Uterus (tissue), 4 donors: ENCODE measurements around the gene GCC1. TPM values are rescaled to one million over a fixed set of nuclear protein-coding genes. Genes with fewer than 3 reads are reported as not detected.

Source experiments
- DNase-seq, 2 donors: peaks; one replicate each; pipeline ENCODE4 v3.0.0-alpha.2; 2019 to 2020
- H3K27ac ChIP-seq, 2 donors: fragments of 200-600 bp; sonication (generic); 1 replicate in 1 of 2; 2 replicates in 1 of 2; pipeline ENCODE4 v1.5.1; 2016 to 2018
- H3K27me3 ChIP-seq, 2 donors: fragments of 200-600 bp; sonication (generic); one replicate each; pipeline ENCODE4 v1.5.1; 2018 to 2019; ENCODE audit warnings: control low read depth in 1 of 2
- H3K36me3 ChIP-seq, 2 donors: fragments of 200-600 bp; sonication (generic); one replicate each; pipeline ENCODE4 v1.5.1; 2019; ENCODE audit warnings: control low read depth in 1 of 2
- H3K4me1 ChIP-seq, 2 donors: fragments of 200-600 bp; sonication (generic); one replicate each; pipeline ENCODE4 v1.5.1; 2018 to 2019; ENCODE audit warnings: control low read depth in 1 of 2
- H3K4me3 ChIP-seq, 2 donors: fragments of 200-600 bp; sonication (generic); 1 replicate in 1 of 2; 2 replicates in 1 of 2; pipeline ENCODE4 v1.5.1; 2018 to 2019; ENCODE audit warnings: mild to moderate bottlenecking in 1 of 2
- H3K9me3 ChIP-seq, 2 donors: fragments of 200-600 bp; sonication (generic); one replicate each; pipeline ENCODE4 v1.5.1; 2019; ENCODE audit warnings: control low read depth in 1 of 2
- POLR2A ChIP-seq, 2 donors: fragments of 450-650 bp; IDR thresholded peaks; one replicate each; pipeline ENCODE4 v1.6.1; 2016; ENCODE audit warnings: antibody characterized with exemption in 2 of 2, mild to moderate bottlenecking in 1 of 2, moderate library complexity in 1 of 2
- intact Hi-C: fragments of 100-400 bp; cut with DNase I; formaldehyde crosslinking; loops from one replicate; pipeline ENCODE4 v1.15.1; 2023; ENCODE audit warnings: low total_unique reads
- total RNA-seq, 4 donors: library from RNA; depleted of rRNA in 3 of 4; stranded (reverse); fragments of >200 nt in 3 of 4; gene quantifications; one replicate each; pipeline versions ENCODE4 v1.1.0 to v1.2.4, GENCODE V29; 2014 to 2023
- TF ChIP-seq, protein P1 (sequence below), 4 experiments: fragments of 200-600 bp in 2 of 4; fragments of 450-650 bp in 2 of 4; sonication (generic) in 2 of 4; IDR thresholded peaks; one replicate each; pipeline ENCODE4 v1.5.1; 2016 to 2019; ENCODE audit warnings: antibody characterized with exemption in 4 of 4, mild to moderate bottlenecking in 2 of 4, moderate library complexity in 1 of 4
- donor health status: DM: yes; HTN: yes; CAD: no.

Gene GCC1
- total RNA-seq, 4 donors from 2014 or later: 3.8 to 22.9 (median 10.6) TPM

DNA sequence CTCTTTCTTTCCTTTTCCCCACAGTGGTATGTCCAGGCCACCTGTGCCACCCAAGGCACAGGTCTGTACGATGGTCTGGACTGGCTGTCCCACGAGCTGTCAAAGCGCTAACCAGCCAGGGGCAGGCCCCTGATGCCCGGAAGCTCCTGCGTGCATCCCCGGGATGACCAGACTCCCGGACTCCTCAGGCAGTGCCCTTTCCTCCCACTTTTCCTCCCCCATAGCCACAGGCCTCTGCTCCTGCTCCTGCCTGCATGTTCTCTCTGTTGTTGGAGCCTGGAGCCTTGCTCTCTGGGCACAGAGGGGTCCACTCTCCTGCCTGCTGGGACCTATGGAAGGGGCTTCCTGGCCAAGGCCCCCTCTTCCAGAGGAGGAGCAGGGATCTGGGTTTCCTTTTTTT, 5.8 kb upstream of the GCC1 start:
- peaks cover 0 to 17% of the 10 kb centered on the region in 2 donors for H3K4me1 ChIP-seq
- no peak overlapping the region for H3K27ac ChIP-seq
- no peak for TF ChIP-seq POLR2A (IDR thresholded peaks at IDR 0.05)
- TF ChIP-seq, protein P1, sequence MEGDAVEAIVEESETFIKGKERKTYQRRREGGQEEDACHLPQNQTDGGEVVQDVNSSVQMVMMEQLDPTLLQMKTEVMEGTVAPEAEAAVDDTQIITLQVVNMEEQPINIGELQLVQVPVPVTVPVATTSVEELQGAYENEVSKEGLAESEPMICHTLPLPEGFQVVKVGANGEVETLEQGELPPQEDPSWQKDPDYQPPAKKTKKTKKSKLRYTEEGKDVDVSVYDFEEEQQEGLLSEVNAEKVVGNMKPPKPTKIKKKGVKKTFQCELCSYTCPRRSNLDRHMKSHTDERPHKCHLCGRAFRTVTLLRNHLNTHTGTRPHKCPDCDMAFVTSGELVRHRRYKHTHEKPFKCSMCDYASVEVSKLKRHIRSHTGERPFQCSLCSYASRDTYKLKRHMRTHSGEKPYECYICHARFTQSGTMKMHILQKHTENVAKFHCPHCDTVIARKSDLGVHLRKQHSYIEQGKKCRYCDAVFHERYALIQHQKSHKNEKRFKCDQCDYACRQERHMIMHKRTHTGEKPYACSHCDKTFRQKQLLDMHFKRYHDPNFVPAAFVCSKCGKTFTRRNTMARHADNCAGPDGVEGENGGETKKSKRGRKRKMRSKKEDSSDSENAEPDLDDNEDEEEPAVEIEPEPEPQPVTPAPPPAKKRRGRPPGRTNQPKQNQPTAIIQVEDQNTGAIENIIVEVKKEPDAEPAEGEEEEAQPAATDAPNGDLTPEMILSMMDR (IDR thresholded peaks at IDR 0.05): no peak
- intact Hi-C loops: no loop called here
- DNase-seq: no peak
- no peaks in the 10 kb centered on the region for H3K36me3 ChIP-seq
- no peaks in the 10 kb centered on the region for H3K27me3 ChIP-seq
- no peak overlapping the region for H3K4me3 ChIP-seq
- no peaks in the 10 kb centered on the region for H3K9me3 ChIP-seq

DNA sequence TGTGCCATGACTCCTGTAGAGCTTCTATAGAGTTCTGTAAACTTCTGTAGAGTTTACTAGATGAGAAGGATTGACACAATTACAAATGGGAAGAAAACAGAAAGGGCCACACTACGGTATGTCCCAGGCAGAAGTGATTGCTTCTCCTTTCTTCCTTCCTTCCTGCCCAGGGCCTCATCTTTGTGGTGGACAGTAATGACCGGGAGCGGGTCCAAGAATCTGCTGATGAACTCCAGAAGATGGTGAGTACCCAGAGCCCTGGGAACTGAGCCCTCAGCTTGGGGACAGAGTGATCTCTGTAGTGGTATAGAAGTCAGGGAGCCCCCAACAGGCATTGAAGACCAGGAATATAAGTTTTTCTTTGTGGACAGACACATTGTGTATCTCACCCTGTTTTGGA, 4.5 kb upstream of the GCC1 start:
- H3K4me3 ChIP-seq: no peak overlapping the region
- no peaks in the 10 kb centered on the region for H3K9me3 ChIP-seq
- no peaks in the 10 kb centered on the region for H3K36me3 ChIP-seq
- H3K27me3 ChIP-seq: no peaks in the 10 kb centered on the region
- TF ChIP-seq, protein P1 (IDR thresholded peaks at IDR 0.05): no peak
- TF ChIP-seq POLR2A (IDR thresholded peaks at IDR 0.05): no peak
- DNase-seq: no peak
- H3K4me1 ChIP-seq: peaks cover 0 to 17% of the 10 kb centered on the region in 2 donors
- H3K27ac ChIP-seq: peak overlapping the region in 1 of 2 donors; percentile 95
- intact Hi-C loops: loop anchor here (5.0 kb wide), 1 partner anchor 62 kb away; the partner anchor contains the start of gene SND1

DNA sequence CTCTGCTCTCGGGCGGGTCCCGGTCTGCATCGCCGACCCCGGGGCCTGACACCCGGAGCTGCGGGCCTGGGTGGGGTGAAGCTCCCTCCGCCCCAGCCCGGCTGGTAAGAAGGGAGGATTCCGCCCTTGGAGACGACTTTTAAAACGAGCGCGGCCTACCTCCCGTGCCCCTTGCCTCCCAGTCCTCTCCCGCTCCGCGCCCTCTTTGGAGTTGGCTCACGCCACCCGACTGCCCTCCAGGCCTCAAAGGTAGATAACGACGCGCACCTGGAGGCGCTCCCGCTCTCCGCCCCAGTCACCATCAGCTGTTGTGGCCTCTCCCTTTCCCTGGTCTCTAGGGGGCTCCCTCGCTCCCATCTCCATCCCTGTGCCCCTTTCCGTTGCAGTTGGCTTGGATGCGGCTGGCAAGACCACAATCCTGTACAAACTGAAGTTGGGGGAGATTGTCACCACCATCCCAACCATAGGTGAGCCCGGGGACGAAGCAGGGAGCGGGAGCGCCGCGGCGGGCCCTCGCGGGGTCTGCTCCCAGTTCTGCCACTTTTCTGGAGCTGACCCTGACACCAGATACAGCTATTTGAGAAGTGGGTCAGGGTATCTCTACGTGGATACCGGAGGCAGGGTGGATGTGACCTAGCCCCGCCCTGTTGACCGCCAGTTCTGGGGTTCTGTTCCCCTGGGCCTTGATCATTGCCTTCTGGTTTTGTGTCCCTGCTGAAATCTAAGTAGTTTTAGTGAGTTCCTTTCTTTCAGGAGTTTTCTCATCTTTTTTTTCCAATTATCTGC, 3.5 kb upstream of the GCC1 start:
- DNase-seq: peak; percentile 63 to 67
- intact Hi-C loops: loop anchor here (5.0 kb wide), 1 partner anchor 63 kb away; the partner anchor contains the start of gene SND1

DNA sequence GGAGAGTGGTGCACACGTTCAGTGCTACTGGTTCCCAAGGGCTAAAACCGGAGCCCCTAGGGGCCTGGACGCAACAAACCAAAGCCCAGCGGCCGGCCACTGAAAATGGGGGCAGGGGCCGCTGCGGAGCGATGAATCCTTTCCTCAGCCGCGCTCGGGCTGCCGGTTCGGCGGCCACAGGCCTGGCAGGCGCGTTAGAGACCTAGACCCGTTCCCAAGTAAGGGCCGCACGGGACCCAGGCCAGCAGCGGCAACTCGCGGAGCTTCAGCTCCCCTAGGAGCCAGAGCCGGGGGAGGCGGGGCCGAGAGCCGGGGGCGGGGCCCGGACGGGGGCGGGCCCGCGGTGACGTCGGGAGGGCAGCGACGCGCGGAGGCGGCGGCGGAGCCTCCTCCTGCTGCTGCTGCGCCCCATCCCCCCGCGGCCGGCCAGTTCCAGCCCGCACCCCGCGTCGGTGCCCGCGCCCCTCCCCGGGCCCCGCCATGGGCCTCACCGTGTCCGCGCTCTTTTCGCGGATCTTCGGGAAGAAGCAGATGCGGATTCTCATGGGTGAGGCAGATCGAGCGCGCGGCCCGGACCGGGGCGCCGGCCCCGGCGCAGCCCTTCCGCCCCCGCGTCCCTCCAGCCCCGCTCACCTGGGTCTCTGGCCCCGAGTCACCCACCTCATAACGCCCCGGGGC, 2.8 kb upstream of the GCC1 start, which contains the start of gene ARF5:
Gene ARF5, plus strand, starts transcription at position 393 of the 678 bp plus-strand sequence. Its CDS starts 88 bp downstream, at position 481.
- intact Hi-C loops: loop anchor here (5.0 kb wide), 1 partner anchor 64 kb away; the partner anchor contains the start of gene SND1
- peak; percentile 60 to 75 for TF ChIP-seq POLR2A (IDR thresholded peaks at IDR 0.05)
- TF ChIP-seq, protein P1 (IDR thresholded peaks at IDR 0.05): no peak
- H3K9me3 ChIP-seq: no peaks in the 10 kb centered on the region
- peak within 1 kb of the TSS; percentile 90 to 95 for H3K27ac ChIP-seq
- peaks cover 0 to 13% of the 10 kb centered on the region in 2 donors for H3K4me1 ChIP-seq
- DNase-seq: peak; percentile 87 to 95
- no peaks in the 10 kb centered on the region for H3K27me3 ChIP-seq
- H3K4me3 ChIP-seq: peak within 1 kb of the TSS; percentile 49 to 97
- H3K36me3 ChIP-seq: no peaks in the 10 kb centered on the region

More for the DNA sequence above, 3.5 kb upstream of the GCC1 start:
- H3K27ac ChIP-seq: peak overlapping the region; percentile 90 to 95
- no peaks in the 10 kb centered on the region for H3K9me3 ChIP-seq
- H3K4me1 ChIP-seq: peaks cover 0 to 17% of the 10 kb centered on the region in 2 donors
- TF ChIP-seq, protein P1 (IDR thresholded peaks at IDR 0.05): peak in 3 of 4 experiments; percentile 11 to 57 (median 17)
- no peak for TF ChIP-seq POLR2A (IDR thresholded peaks at IDR 0.05)
- H3K4me3 ChIP-seq: peak overlapping the region; percentile 49 to 97
- H3K27me3 ChIP-seq: no peaks in the 10 kb centered on the region
- no peaks in the 10 kb centered on the region for H3K36me3 ChIP-seq
